ENCODE data around the gene BCL11B.
A peak's percentile ranks its signal among the peaks of the same experiment; 100 is the strongest.

BCL11B gene

GRCh38 chr14:99224116-99224910, 47.7 kb downstream of the BCL11B start:
- DNase-seq (ENCODE audit: low spot score): no peak

GRCh38 chr14:99221445-99221844, 50.6 kb downstream of the BCL11B start:
- no peak for DNase-seq (ENCODE audit: low spot score)

- no peak for DNase-seq (ENCODE audit: low spot score)
Observed at GRCh38 chr14:99217066-99217955, 54.7 kb downstream of the BCL11B start.

GRCh38 chr14:99216191-99216590, 55.8 kb downstream of the BCL11B start:
- no peak for DNase-seq (ENCODE audit: low spot score)

GRCh38 chr14:99215277-99215676, 56.7 kb downstream of the BCL11B start:
- DNase-seq (ENCODE audit: low spot score): no peak

- DNase-seq (ENCODE audit: low spot score): no peak
Observed at GRCh38 chr14:99214701-99215100, 57.3 kb downstream of the BCL11B start.

GRCh38 chr14:99213527-99213971, 58.4 kb downstream of the BCL11B start:
- no peak for DNase-seq (ENCODE audit: low spot score)

GRCh38 chr14:99213101-99213500, 58.9 kb downstream of the BCL11B start:
- peak; percentile 84 for DNase-seq (ENCODE audit: low spot score)

- DNase-seq (ENCODE audit: low spot score): no peak
Observed at GRCh38 chr14:99212646-99213045, 59.4 kb downstream of the BCL11B start.

- DNase-seq (ENCODE audit: low spot score): no peak
Observed at GRCh38 chr14:99212199-99212598, 59.8 kb downstream of the BCL11B start.

- no peak for DNase-seq (ENCODE audit: low spot score)
Observed at GRCh38 chr14:99211410-99211809, 60.6 kb downstream of the BCL11B start.

- DNase-seq (ENCODE audit: low spot score): no peak
Observed at GRCh38 chr14:99210333-99210732, 61.7 kb downstream of the BCL11B start.

GRCh38 chr14:99209409-99209808, 62.6 kb downstream of the BCL11B start:
- DNase-seq (ENCODE audit: low spot score): no peak

- DNase-seq (ENCODE audit: low spot score): no peak
Observed at GRCh38 chr14:99208318-99208717, 63.7 kb downstream of the BCL11B start.

- DNase-seq (ENCODE audit: low spot score): no peak
Observed at GRCh38 chr14:99207456-99207855, 64.5 kb downstream of the BCL11B start.

GRCh38 chr14:99206090-99206489, 65.9 kb downstream of the BCL11B start:
- DNase-seq (ENCODE audit: low spot score): no peak

- no peak for DNase-seq (ENCODE audit: low spot score)
Observed at GRCh38 chr14:99205086-99205688, 66.8 kb downstream of the BCL11B start.

- DNase-seq (ENCODE audit: low spot score): no peak
Observed at GRCh38 chr14:99203801-99204200, 68.2 kb downstream of the BCL11B start.

- no peak for DNase-seq (ENCODE audit: low spot score)
Observed at GRCh38 chr14:99203080-99203479, 68.9 kb downstream of the BCL11B start.

GRCh38 chr14:99202516-99202915, 69.5 kb downstream of the BCL11B start:
- no peak for DNase-seq (ENCODE audit: low spot score)

- no peak for DNase-seq (ENCODE audit: low spot score)
Observed at GRCh38 chr14:99201351-99202073, 70.5 kb downstream of the BCL11B start.

- DNase-seq (ENCODE audit: low spot score): no peak
Observed at GRCh38 chr14:99200654-99201005, 71.4 kb downstream of the BCL11B start.
